Measurements from ENCODE around the gene NINJ1. TPM values are rescaled to one million over a fixed set of nuclear protein-coding genes. Genes with fewer than 3 reads are reported as not detected.

NINJ1 gene
- total and polyA plus RNA-seq, 2 of the 13 experiments (the other 11 are each of a cell fraction or from before 2014, with no cell fraction given), result 81.2 to 92.1 TPM

GRCh38 chr9:93154293-93154903 is 20.3 kb upstream of the NINJ1 start:
- Histone ChIP-seq H3K4me1 (ENCODE audit: insufficient read depth, low read length) (peaks cover 38% of the 10 kb centered on the region), H4K20me1 (ENCODE audit: insufficient read depth, low read length) (no peaks in the 10 kb centered on the region), H3K79me2 (ENCODE audit: insufficient read depth, low read length) (no peaks in the 10 kb centered on the region), H2AFZ (ENCODE audit: low read length) (no peak overlapping the region), H3K4me3 (replicated peaks in 1 of 3; ENCODE audit: insufficient read depth in 1 of 3, low read depth in 2 of 3, low read length in 3 of 3) (no peak overlapping the region; a peak in 1 of 6 replicates), H3K4me2 (ENCODE audit: low read depth, low read length) (peak overlapping the region; percentile 30; the same call in 1 of the 2 replicates), H3K9ac (ENCODE audit: insufficient read depth, low read depth, low read length) (no peak overlapping the region), H3K27ac (ENCODE audit: extremely low read length, insufficient read depth, low read length) (no peak overlapping the region), H3K9me3 (ENCODE audit: low read length) (no peaks in the 10 kb centered on the region), H3K27me3 (ENCODE audit: control insufficient read depth in 1 of 2, insufficient read depth in 2 of 2, low read length in 2 of 2) (peaks cover 0 to 2% of the 10 kb centered on the region in 2 experiments; a peak in 2 of 5 replicates), H3K36me3 (replicated peaks in 1 of 2; ENCODE audit: control insufficient read depth in 1 of 2, insufficient read depth in 2 of 2, low read length in 2 of 2) (no peaks in the 10 kb centered on the region)
- POLR2A ChIA-PET, result interaction anchor here (0.9 to 2.0 kb wide), 4 partner anchors 21 to 145 kb away, joined by 4 to 11 read pairs (median 4); partner anchors contain the start of gene NINJ1
- BruUV-seq (replicated peaks), result no TSS peak
- FAIRE-seq, result no peak
- CTCF ChIA-PET (ENCODE audit: low intra/inter-chr PET ratio, low total read pairs), result interaction anchor here (0.6 kb wide), 1 partner anchor 148 kb away, joined by 3 read pairs; no protein-coding TSS in a partner anchor
- in situ Hi-C loops (cut with HindIII; ENCODE audit: extremely low pct_ligation_motif_present, low pct_unique_long_range_greater_than_20kb) (loop anchor here (25.0 kb wide), 1 partner anchor 283 kb away; no protein-coding TSS in a partner anchor), intact Hi-C loops (cut with micrococcal nuclease; ENCODE audit: unreplicated experiment) (loop anchor here (10.0 kb wide), 1 partner anchor 270 kb away; no protein-coding TSS in a partner anchor)
- DNase-seq (ENCODE audit: low spot score), result peak; percentile 58
- WGBS (ENCODE audit: low lambda C conversion rate), result 51% methylated on average over 8 of the region's 14 CpGs
- ATAC-seq, result peak; percentile 71
- TF ChIP-seq STAG1 (CRISPR knock-in tag; IDR thresholded peaks at IDR 0.05) (peak; percentile 78), MAZ (IDR thresholded peaks at IDR 0.05; ENCODE audit: borderline replicate concordance, low read depth, low read length) (peak; percentile 29; the same call in 1 of the 2 replicates), MAZ (CRISPR knock-in tag; IDR thresholded peaks at IDR 0.05; ENCODE audit: low read depth) (no peak), LCORL (IDR thresholded peaks at IDR 0.05) (no peak), LCORL (CRISPR knock-in tag; IDR thresholded peaks at IDR 0.05) (no peak), ZBTB38 (CRISPR knock-in tag; IDR thresholded peaks at IDR 0.05) (0 out of 2 replicates have a peak, but pooled peaks have one; percentile 17), ZNF468 (CRISPR knock-in tag; IDR thresholded peaks at IDR 0.05) (no peak), BCL6 (CRISPR knock-in tag; IDR thresholded peaks at IDR 0.05) (no peak), KDM2A (CRISPR knock-in tag; IDR thresholded peaks at IDR 0.05; ENCODE audit: borderline replicate concordance, low read depth) (0 out of 2 replicates have a peak, but pooled peaks have one; percentile 41), ZNF564 (CRISPR knock-in tag; IDR thresholded peaks at IDR 0.05) (no peak), SMC3 (IDR thresholded peaks at IDR 0.05; ENCODE audit: low read length) (peak; percentile 61), HNRNPK (IDR thresholded peaks at IDR 0.05; ENCODE audit: low read depth, low read length, poor library complexity, severe bottlenecking) (no peak), ZZZ3 (CRISPR knock-in tag; IDR thresholded peaks at IDR 0.05; ENCODE audit: borderline replicate concordance) (no peak), PLSCR1 (CRISPR knock-in tag; IDR thresholded peaks at IDR 0.05; ENCODE audit: borderline replicate concordance) (no peak)
- TF ChIP-seq, protein P1, sequence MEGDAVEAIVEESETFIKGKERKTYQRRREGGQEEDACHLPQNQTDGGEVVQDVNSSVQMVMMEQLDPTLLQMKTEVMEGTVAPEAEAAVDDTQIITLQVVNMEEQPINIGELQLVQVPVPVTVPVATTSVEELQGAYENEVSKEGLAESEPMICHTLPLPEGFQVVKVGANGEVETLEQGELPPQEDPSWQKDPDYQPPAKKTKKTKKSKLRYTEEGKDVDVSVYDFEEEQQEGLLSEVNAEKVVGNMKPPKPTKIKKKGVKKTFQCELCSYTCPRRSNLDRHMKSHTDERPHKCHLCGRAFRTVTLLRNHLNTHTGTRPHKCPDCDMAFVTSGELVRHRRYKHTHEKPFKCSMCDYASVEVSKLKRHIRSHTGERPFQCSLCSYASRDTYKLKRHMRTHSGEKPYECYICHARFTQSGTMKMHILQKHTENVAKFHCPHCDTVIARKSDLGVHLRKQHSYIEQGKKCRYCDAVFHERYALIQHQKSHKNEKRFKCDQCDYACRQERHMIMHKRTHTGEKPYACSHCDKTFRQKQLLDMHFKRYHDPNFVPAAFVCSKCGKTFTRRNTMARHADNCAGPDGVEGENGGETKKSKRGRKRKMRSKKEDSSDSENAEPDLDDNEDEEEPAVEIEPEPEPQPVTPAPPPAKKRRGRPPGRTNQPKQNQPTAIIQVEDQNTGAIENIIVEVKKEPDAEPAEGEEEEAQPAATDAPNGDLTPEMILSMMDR (CRISPR knock-in tag; IDR thresholded peaks at IDR 0.05), result peak; percentile 89
- TF ChIP-seq, protein P2, sequence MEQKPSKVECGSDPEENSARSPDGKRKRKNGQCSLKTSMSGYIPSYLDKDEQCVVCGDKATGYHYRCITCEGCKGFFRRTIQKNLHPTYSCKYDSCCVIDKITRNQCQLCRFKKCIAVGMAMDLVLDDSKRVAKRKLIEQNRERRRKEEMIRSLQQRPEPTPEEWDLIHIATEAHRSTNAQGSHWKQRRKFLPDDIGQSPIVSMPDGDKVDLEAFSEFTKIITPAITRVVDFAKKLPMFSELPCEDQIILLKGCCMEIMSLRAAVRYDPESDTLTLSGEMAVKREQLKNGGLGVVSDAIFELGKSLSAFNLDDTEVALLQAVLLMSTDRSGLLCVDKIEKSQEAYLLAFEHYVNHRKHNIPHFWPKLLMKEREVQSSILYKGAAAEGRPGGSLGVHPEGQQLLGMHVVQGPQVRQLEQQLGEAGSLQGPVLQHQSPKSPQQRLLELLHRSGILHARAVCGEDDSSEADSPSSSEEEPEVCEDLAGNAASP (CRISPR knock-in tag; IDR thresholded peaks at IDR 0.05; ENCODE audit: borderline replicate concordance), result no peak
